ENCODE data around the gene PAK2.
"Not testable (repeated sequence)": the region's sequence is repeated elsewhere in the genome, so short reads cannot be mapped to it uniquely, and the experiment has no call there.

PAK2 gene

GRCh38 chr3:196849180-196849741, 109.6 kb downstream of the PAK2 start:
- no peak for DNase-seq

DNA sequence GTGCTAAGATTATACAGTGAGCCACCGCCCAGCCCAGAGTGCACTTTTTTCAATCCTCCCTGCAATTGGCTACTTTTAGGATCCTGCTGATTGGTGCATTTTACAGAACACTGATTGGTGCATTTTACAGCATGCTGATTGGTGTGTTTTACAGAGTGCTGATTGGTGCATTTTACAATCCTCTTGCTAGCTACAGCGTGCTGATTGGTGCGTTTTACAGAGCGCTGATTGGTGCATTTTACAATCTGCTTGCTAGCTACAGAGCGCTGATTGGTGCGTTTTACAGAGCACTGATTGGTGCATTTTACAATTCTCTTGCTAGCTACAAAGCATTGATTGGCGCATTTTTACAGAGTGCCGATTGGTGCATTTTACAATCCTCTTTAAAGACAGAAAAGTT, 123.3 kb downstream of the PAK2 start:
- DNase-seq: not testable (repeated sequence)

GRCh38 chr3:196867155-196867506, 127.5 kb downstream of the PAK2 start:
- DNase-seq: no peak

DNA sequence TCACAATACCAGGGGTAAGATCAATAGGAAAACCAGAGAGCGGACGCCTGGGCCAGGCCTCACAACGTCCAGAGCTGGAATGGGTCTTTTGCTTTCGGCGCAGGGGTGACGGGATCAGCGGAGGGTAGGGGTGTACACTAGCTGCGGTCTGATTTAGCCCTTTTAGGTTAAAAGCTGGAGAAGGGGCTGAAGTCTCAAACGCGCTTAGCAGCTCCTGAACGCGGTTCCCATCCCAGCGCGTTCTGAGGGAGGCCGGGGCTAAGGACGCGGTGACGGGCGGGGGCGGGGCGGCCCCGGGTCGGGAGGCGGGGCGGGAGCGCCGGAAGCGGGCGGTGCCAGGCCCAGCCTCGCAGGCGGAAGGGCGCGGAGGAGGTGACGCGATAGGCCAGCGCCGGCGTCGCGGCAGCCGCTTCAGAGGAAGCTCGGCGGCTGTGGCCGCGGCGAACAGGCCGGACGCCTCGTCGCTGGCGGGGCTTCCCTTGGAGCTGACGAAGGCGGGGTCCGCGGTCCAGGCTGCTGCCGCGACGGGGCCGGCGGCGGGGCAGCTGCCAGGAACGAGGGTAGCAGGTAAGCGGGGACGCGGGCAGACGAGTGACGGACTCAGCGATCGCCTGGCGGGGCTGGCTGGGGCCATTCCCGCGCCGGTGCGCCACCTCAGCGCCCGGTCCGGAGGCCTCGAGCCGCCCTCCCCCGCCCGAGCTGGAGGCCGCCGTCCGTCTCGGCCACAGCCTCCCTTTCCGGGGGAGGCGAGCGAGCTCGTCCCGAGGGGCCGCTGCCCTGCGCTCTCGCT, 128.0 kb downstream of the PAK2 start, which contains the start of gene SENP5:
Gene SENP5, plus strand, starts transcription at position 414 of the 790 bp plus-strand sequence. CDS start 17,262 bp downstream, outside the sequence.
- DNase-seq: peak; percentile 84

DNA sequence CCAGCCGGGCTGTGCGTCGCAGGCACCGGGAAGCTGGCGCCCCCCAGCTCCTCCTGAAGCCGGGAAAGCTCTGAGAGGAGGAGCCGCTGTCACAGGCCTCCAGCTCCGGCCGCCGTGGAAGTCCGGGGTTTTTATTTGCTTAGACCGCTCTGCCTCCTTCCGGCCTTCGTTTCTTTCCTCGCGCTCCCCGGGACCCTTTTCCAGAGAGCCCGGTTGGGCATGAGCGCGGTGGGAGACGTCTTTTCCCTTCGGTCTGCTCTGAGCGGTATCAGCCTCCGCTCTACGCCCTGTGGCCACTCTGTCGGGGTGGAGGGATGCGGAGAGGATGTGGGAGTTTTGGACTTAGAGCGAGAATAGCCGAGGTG, 128.6 kb downstream of the PAK2 start:
- peak; percentile 6 for DNase-seq

- DNase-seq: no peak
These were observed 132.7 kb downstream of the PAK2 start for GRCh38 chr3:196872316-196872715.

DNA sequence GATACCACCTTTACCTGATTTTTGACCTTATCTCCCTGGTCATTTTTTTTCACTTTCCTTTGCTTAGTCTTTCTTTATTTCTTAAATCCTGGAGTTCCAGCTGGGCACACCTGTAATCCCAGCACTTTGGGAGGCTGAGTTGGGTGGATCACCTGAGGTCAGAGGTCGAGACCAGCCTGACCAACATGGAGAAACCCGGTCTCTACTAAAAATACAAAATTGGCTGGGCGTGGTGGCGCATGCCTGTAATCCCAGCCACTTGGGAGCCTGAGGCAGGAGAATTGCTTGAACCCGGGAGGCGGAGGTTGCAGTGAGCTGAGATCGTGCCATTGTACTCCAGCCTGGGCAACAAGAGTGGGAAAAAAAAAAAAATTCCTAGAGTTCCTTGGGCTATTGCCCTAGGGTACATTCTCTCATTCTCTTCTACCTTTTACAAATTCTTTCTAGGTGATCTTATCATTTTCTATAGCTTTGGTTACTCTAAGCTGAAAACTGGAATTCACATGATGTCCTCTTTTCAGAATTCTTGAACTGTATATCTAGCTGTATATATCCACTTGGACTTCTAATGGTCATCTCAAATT, 134.9 kb downstream of the PAK2 start:
- DNase-seq: peak; percentile 11

DNA sequence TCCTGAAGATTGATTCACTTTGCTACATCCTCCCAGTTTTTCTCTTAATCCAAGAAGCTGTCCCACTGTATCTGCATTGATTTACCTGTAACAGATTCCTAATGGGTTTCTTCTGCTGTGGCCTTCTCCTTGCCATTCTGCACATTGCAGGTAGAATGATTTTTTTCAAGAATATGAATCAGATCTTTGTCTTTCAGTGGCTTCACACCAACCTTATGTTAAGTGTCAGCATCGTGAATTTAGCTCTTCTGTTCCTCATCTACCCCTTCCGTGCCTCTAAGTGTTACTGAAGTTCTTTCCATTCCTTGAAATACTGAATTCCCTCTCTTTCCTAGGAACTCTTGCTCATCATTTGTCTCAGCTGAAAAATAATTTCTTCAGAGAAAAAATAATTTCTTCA, 135.6 kb downstream of the PAK2 start:
- DNase-seq: no peak
